H7 (cell line): Measurements from ENCODE around the gene PTPRQ. TPM values are rescaled to one million over a fixed set of nuclear protein-coding genes. Genes with fewer than 3 reads are reported as not detected.
A peak's percentile ranks its signal among the peaks of the same experiment; 100 is the strongest.

Source experiments
- DNase-seq: peaks from one replicate; pipeline ENCODE4 v3.0.0; 2012
- H3K27me3 ChIP-seq: 2 replicates; pipeline ENCODE4 v1.6.0; 2011; ENCODE audit warnings: mild to moderate bottlenecking, low read length; ENCODE audit not compliant: control insufficient read depth, insufficient read depth
- H3K36me3 ChIP-seq: replicated peaks from 2 replicates; pipeline ENCODE4 v1.5.1; 2011; ENCODE audit warnings: low read length; ENCODE audit not compliant: control insufficient read depth, insufficient read depth
- H3K4me3 ChIP-seq: 2 replicates; pipeline ENCODE4 v1.5.1; 2011; ENCODE audit warnings: low read depth, mild to moderate bottlenecking, control low read depth, low read length, moderate library complexity; ENCODE audit not compliant: insufficient read depth
- total RNA-seq: library from RNA; depleted of rRNA; stranded (reverse); fragments of >200 nt; shearing (Covaris generic); gene quantifications from 2 replicates; pipeline ENCODE4 v1.2.3, GENCODE V29; 2014

Gene PTPRQ
- total RNA-seq, 1 experiment from 2014 or later, result 0.21 TPM

GRCh38 chr12:80702889-80703805, 259.1 kb downstream of the PTPRQ start:
- Histone ChIP-seq H3K27me3 (peaks cover 43% of the 10 kb centered on the region), H3K36me3 (no peaks in the 10 kb centered on the region), H3K4me3 (no peak overlapping the region)
- no peak for DNase-seq

- H3K4me3 ChIP-seq, result no peak overlapping the region
- peaks cover 56% of the 10 kb centered on the region for H3K27me3 ChIP-seq
- H3K36me3 ChIP-seq, result no peaks in the 10 kb centered on the region
- no peak for DNase-seq
These were observed 260.4 kb downstream of the PTPRQ start for GRCh38 chr12:80704420-80704819.

GRCh38 chr12:80707126-80707829, 263.2 kb downstream of the PTPRQ start, which contains the start of gene MYF6:
Gene MYF6 (plus strand): TSS chr12:80707634. CDS start chr12:80707720, 86 bp downstream.
- Histone ChIP-seq H3K27me3 (peaks cover 82% of the 10 kb centered on the region), H3K4me3 (peak within 1 kb of the TSS; percentile 32), H3K36me3 (no peaks in the 10 kb centered on the region)
- no peak for DNase-seq

GRCh38 chr12:80707830-80708258, 263.8 kb downstream of the PTPRQ start:
- H3K4me3 ChIP-seq, result peak overlapping the region; percentile 32; the same call in 1 of the 2 replicates
- peaks cover 86% of the 10 kb centered on the region for H3K27me3 ChIP-seq
- no peaks in the 10 kb centered on the region for H3K36me3 ChIP-seq
- DNase-seq, result no peak

- peaks cover 91% of the 10 kb centered on the region for H3K27me3 ChIP-seq
- DNase-seq, result peak; percentile 70
- H3K36me3 ChIP-seq, result no peaks in the 10 kb centered on the region
- H3K4me3 ChIP-seq, result peak overlapping the region; percentile 32
These were observed 264.4 kb downstream of the PTPRQ start for GRCh38 chr12:80708259-80708974.

GRCh38 chr12:80708975-80709328, 264.9 kb downstream of the PTPRQ start:
- H3K27me3 ChIP-seq, result peaks cover 90% of the 10 kb centered on the region
- no peaks in the 10 kb centered on the region for H3K36me3 ChIP-seq
- no peak overlapping the region for H3K4me3 ChIP-seq
- no peak for DNase-seq

- peaks cover 90% of the 10 kb centered on the region for H3K27me3 ChIP-seq
- H3K36me3 ChIP-seq, result no peaks in the 10 kb centered on the region
- peak overlapping the region; percentile 29; the same call in 1 of the 2 replicates for H3K4me3 ChIP-seq
- peak; percentile 38 for DNase-seq
These were observed 266.0 kb downstream of the PTPRQ start for GRCh38 chr12:80709811-80710726.

GRCh38 chr12:80710727-80711449, 266.9 kb downstream of the PTPRQ start:
- DNase-seq, result no peak
- no peaks in the 10 kb centered on the region for H3K36me3 ChIP-seq
- H3K27me3 ChIP-seq, result peaks cover 89% of the 10 kb centered on the region
- no peak overlapping the region for H3K4me3 ChIP-seq

GRCh38 chr12:80711866-80712265, 267.8 kb downstream of the PTPRQ start:
- no peaks in the 10 kb centered on the region for H3K36me3 ChIP-seq
- DNase-seq, result no peak
- no peak overlapping the region for H3K4me3 ChIP-seq
- H3K27me3 ChIP-seq, result peaks cover 88% of the 10 kb centered on the region

- H3K36me3 ChIP-seq, result no peaks in the 10 kb centered on the region
- peaks cover 85% of the 10 kb centered on the region for H3K27me3 ChIP-seq
- H3K4me3 ChIP-seq, result no peak overlapping the region
- DNase-seq, result no peak
These were observed 268.8 kb downstream of the PTPRQ start for GRCh38 chr12:80712866-80713265.

- no peak for DNase-seq
- no peak overlapping the region for H3K4me3 ChIP-seq
These were observed 269.4 kb downstream of the PTPRQ start for GRCh38 chr12:80713419-80713818.

GRCh38 chr12:80714055-80714454, 270.0 kb downstream of the PTPRQ start:
- peak; percentile 35 for DNase-seq
- Histone ChIP-seq H3K4me3 (no peak overlapping the region), H3K27me3 (peaks cover 73% of the 10 kb centered on the region)

More at GRCh38 chr12:80713419-80713818, 269.4 kb downstream of the PTPRQ start:
- Histone ChIP-seq H3K36me3 (no peaks in the 10 kb centered on the region), H3K27me3 (peaks cover 79% of the 10 kb centered on the region)

GRCh38 chr12:80714846-80715245, 270.8 kb downstream of the PTPRQ start:
- peaks cover 65% of the 10 kb centered on the region for H3K27me3 ChIP-seq
- DNase-seq, result no peak
- no peaks in the 10 kb centered on the region for H3K36me3 ChIP-seq
- no peak overlapping the region for H3K4me3 ChIP-seq

More at GRCh38 chr12:80714055-80714454, 270.0 kb downstream of the PTPRQ start:
- no peaks in the 10 kb centered on the region for H3K36me3 ChIP-seq
